GM23338 (cell line): ENCODE measurements around the gene TTPAL.

Source experiments
- CREB1 ChIP-seq: fragments of 250-450 bp; sonication (Bioruptor Pico); IDR thresholded peaks from 2 replicates; pipeline ENCODE4 v1.5.0; 2020; ENCODE audit warnings: low read depth, mild to moderate bottlenecking, moderate library complexity
- CTCF ChIP-seq, 2 experiments: fragments of 200-600 bp in 1 of 2; sonication (generic) in 1 of 2; conservative IDR thresholded peaks; 2 replicates each; pipeline versions ENCODE4 v1.5.1 to v1.6.1; 2016 to 2017; ENCODE audit warnings: antibody characterized with exemption in 2 of 2, low read depth in 2 of 2, mild to moderate bottlenecking in 2 of 2, moderate library complexity in 1 of 2
- EZH2 ChIP-seq: fragments of 200-600 bp; sonication (generic); IDR thresholded peaks from one replicate; pipeline ENCODE4 v1.8.0; 2017; ENCODE audit warnings: antibody characterized with exemption, mild to moderate bottlenecking, low read depth; ENCODE audit not compliant: unreplicated experiment
- POLR2AphosphoS5 ChIP-seq: IDR thresholded peaks from 2 replicates; pipeline ENCODE4 v1.6.1; 2016; ENCODE audit warnings: antibody characterized with exemption, low read depth
- REST ChIP-seq: IDR thresholded peaks from one replicate; pipeline ENCODE4 v1.6.1; 2018; ENCODE audit warnings: antibody characterized with exemption; ENCODE audit not compliant: unreplicated experiment
- ZNF331 ChIP-seq: fragments of 250-450 bp; sonication (Bioruptor Pico); IDR thresholded peaks from 2 replicates; pipeline ENCODE4 v1.5.0; 2020; ENCODE audit warnings: low read depth, mild to moderate bottlenecking, moderate library complexity

- TF ChIP-seq EZH2 (no peak), CTCF (conservative IDR thresholded peaks at IDR 0.05; ENCODE audit: low read depth in 2 of 2) (no peak), ZNF331 (CRISPR knock-in tag) (no peak), CREB1 (CRISPR knock-in tag) (no peak), REST (no peak), POLR2AphosphoS5 (no peak)
Measured at GRCh38 chr20:44537993-44538392, 62.3 kb downstream of the TTPAL start.
